ENCODE results near the gene LRRC8B. TPM values are rescaled to one million over a fixed set of nuclear protein-coding genes. Genes with fewer than 3 reads are reported as not detected.

The LRRC8B gene
- total RNA-seq, 2 donors from 2014 or later: 39.2 to 39.4 TPM

DNA sequence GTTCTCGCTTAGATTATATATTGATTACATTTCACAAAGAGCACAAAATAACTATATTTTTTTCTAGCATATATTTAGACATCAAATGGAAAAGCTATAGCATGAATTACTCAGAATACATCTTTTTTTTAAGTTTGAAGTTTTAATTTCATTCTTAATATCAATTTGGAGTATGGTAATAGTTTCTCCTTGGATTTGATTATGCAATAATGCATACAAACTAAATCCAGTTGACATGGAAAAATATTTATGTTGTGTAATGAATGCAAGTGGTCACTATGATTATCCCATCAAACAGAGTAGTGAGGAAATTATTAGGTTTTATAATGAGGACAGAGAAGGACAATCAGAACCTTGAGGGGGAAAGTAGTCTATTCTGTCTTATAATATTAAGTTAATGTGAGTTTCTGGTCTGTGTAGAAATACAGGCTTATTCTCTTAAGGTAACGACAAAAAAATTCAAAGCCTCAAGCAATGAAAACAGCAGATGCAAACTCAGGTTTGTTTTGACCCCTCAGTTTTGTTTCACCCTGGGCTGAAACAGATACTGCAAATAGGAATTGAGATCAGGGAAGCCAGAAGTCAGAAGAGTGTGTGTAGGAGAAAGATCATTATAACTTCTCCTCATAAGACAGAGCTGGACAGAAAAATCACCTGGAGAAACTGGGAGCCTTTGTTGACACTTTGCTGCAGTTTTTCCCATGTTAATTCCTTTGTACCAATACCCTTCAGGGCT is 23.7 kb downstream of the LRRC8B start:
- H3K9me3 Mint-ChIP-seq: no peaks in the 10 kb centered on the region
- Histone ChIP-seq H3K27ac (ENCODE audit: low read depth, low read length) (no peak overlapping the region), H3K9ac (ENCODE audit: extremely low read depth, low read length, poor library complexity, severe bottlenecking) (no peak overlapping the region), H3K4me1 (ENCODE audit: control insufficient read depth, insufficient read depth, low read length) (peaks cover 11% of the 10 kb centered on the region), H3K27me3 (ENCODE audit: control insufficient read depth, insufficient read depth, low read length, poor library complexity, severe bottlenecking) (no peaks in the 10 kb centered on the region), H3K4me3 (ENCODE audit: low read length) (no peak overlapping the region), H3K9me3 (ENCODE audit: control insufficient read depth, low read length) (no peaks in the 10 kb centered on the region), H3K36me3 (ENCODE audit: control insufficient read depth, insufficient read depth, low read length) (peaks cover 6% of the 10 kb centered on the region)
- no peak for DNase-seq
- H3K36me3 Mint-ChIP-seq (ENCODE audit: low read depth): peaks cover 2% of the 10 kb centered on the region
- H3K27ac Mint-ChIP-seq: no peak overlapping the region
- H3K4me1 Mint-ChIP-seq: peaks cover 20% of the 10 kb centered on the region
- H3K27me3 Mint-ChIP-seq (ENCODE audit: insufficient read depth): no peaks in the 10 kb centered on the region
- no peak overlapping the region for H3K4me3 Mint-ChIP-seq
- 96 to 100% methylated on average over 1 of the region's 2 CpGs for whole genome bisulfite sequencing, 2 experiments (ENCODE audit: insufficient coverage in 1 of 2, insufficient read length in 1 of 2)
- TF ChIP-seq, protein P1, sequence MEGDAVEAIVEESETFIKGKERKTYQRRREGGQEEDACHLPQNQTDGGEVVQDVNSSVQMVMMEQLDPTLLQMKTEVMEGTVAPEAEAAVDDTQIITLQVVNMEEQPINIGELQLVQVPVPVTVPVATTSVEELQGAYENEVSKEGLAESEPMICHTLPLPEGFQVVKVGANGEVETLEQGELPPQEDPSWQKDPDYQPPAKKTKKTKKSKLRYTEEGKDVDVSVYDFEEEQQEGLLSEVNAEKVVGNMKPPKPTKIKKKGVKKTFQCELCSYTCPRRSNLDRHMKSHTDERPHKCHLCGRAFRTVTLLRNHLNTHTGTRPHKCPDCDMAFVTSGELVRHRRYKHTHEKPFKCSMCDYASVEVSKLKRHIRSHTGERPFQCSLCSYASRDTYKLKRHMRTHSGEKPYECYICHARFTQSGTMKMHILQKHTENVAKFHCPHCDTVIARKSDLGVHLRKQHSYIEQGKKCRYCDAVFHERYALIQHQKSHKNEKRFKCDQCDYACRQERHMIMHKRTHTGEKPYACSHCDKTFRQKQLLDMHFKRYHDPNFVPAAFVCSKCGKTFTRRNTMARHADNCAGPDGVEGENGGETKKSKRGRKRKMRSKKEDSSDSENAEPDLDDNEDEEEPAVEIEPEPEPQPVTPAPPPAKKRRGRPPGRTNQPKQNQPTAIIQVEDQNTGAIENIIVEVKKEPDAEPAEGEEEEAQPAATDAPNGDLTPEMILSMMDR (conservative IDR thresholded peaks at IDR 0.05): no peak

DNA sequence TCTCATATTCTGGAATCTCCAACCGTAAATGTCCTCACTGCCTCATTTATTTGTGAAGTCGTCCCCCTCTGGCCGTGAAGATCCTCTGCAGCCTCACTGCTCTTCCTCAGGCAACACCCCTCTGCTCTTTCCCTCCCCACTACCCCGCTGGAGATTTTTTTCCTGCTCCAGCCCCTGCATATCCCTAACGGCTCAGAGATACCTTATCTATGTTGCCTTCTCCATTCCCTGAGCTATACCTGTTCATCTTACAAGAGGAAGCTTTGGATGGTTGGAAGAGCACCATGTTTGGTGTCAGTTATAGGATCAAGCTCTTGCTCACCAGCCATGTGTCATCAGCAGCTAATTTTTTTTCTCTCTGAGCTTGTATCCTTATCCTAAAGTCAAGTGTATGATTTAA is 26.4 kb downstream of the LRRC8B start:
- no peaks in the 10 kb centered on the region for H3K27me3 Mint-ChIP-seq (ENCODE audit: insufficient read depth)
- H3K27ac Mint-ChIP-seq: no peak overlapping the region
- peaks cover 24% of the 10 kb centered on the region for H3K4me1 Mint-ChIP-seq
- Histone ChIP-seq H3K27me3 (ENCODE audit: control insufficient read depth, insufficient read depth, low read length, poor library complexity, severe bottlenecking) (no peaks in the 10 kb centered on the region), H3K27ac (ENCODE audit: low read depth, low read length) (no peak overlapping the region), H3K4me3 (ENCODE audit: low read length) (no peak overlapping the region), H3K4me1 (ENCODE audit: control insufficient read depth, insufficient read depth, low read length) (peaks cover 5% of the 10 kb centered on the region), H3K9ac (ENCODE audit: extremely low read depth, low read length, poor library complexity, severe bottlenecking) (no peak overlapping the region), H3K36me3 (ENCODE audit: control insufficient read depth, insufficient read depth, low read length) (peaks cover 21% of the 10 kb centered on the region), H3K9me3 (ENCODE audit: control insufficient read depth, low read length) (no peaks in the 10 kb centered on the region)
- peak; percentile 65 for DNase-seq
- 78% methylated on average over 5 of the region's 5 CpGs; no CpG with 5 or more reads in 1 of the 2 experiments for WGBS, 2 experiments (ENCODE audit: insufficient coverage in 1 of 2, insufficient read length in 1 of 2)
- peaks cover 2% of the 10 kb centered on the region for H3K36me3 Mint-ChIP-seq (ENCODE audit: low read depth)
- no peaks in the 10 kb centered on the region for H3K9me3 Mint-ChIP-seq
- TF ChIP-seq, protein P1 (conservative IDR thresholded peaks at IDR 0.05): peak; percentile 58
- H3K4me3 Mint-ChIP-seq: no peak overlapping the region

DNA sequence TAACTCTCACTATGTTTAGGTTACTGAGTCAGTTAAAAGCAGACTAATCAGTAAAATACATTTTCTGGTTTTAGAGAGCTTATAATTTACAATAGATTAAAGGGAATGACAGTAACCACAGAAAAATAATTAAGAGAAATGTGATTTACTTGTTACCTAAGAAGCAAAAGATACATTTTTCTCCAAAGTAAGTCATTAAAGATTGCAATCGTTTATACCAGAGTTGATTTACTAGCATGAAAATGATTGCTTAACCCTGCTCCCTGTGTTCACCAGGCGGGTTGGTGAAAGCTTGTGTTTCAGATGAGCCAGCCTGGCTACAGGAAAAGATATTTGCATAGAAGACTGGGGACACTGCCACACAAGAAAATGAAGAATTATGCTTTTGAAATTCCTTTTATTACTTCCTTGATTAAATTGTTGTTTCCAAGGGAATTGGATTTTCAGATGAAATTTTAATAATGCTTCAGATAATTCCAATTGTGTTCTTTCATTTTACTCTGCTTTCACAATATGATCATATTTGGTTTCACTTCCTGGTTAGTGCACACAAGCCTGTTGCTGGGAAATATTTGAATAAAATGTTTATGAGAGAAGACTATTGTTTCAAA is 27.9 kb downstream of the LRRC8B start:
- H3K27ac Mint-ChIP-seq: no peak overlapping the region
- 94% methylated on average over 2 of the region's 2 CpGs; no CpG with 5 or more reads in 1 of the 2 experiments for WGBS, 2 experiments (ENCODE audit: insufficient coverage in 1 of 2, insufficient read length in 1 of 2)
- TF ChIP-seq, protein P1 (conservative IDR thresholded peaks at IDR 0.05): no peak
- peaks cover 29% of the 10 kb centered on the region for H3K4me1 Mint-ChIP-seq
- H3K9me3 ChIP-seq (ENCODE audit: control insufficient read depth, low read length): no peaks in the 10 kb centered on the region
- H3K27ac ChIP-seq (ENCODE audit: low read depth, low read length): no peak overlapping the region
- H3K9me3 Mint-ChIP-seq: no peaks in the 10 kb centered on the region
- no peak for DNase-seq
- no peak overlapping the region for H3K9ac ChIP-seq (ENCODE audit: extremely low read depth, low read length, poor library complexity, severe bottlenecking)
- no peaks in the 10 kb centered on the region for H3K27me3 ChIP-seq (ENCODE audit: control insufficient read depth, insufficient read depth, low read length, poor library complexity, severe bottlenecking)
- no peak overlapping the region for H3K4me3 ChIP-seq (ENCODE audit: low read length)
- no peaks in the 10 kb centered on the region for H3K27me3 Mint-ChIP-seq (ENCODE audit: insufficient read depth)
- H3K4me1 ChIP-seq (ENCODE audit: control insufficient read depth, insufficient read depth, low read length): peaks cover 5% of the 10 kb centered on the region
- H3K36me3 ChIP-seq (ENCODE audit: control insufficient read depth, insufficient read depth, low read length): peaks cover 22% of the 10 kb centered on the region
- peaks cover 15% of the 10 kb centered on the region for H3K36me3 Mint-ChIP-seq (ENCODE audit: low read depth)
- no peak overlapping the region for H3K4me3 Mint-ChIP-seq
